ENCODE data around the gene DNAJC13. TPM values are rescaled to one million over a fixed set of nuclear protein-coding genes. Genes with fewer than 3 reads are reported as not detected.

DNAJC13 gene
- total and polyA plus RNA-seq, 2 donors (not counting 3 experiments of a cell fraction or from before 2014, with no cell fraction given) = 14.3 to 71.7 TPM

DNA sequence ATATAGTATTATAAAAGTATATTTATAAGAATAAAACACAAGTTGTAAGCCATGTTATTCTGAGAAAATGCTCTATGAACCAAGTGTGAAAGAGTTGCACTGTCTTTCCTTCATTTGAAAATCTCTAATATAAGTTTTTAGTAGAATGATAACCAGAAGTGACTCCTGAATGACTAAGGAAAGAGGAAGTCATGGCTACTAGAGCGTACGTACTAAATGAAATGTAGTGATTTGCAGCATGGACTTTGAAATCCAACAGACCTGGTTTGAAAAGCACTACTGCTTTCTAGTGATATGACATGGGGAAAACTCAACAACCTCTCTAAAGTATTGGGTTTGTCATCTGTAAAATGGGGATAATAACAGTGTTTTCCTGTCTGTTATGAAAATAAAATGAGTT lies 10.3 kb upstream of the DNAJC13 start:
- Histone ChIP-seq H3K9me1 (replicated peaks; ENCODE audit: control insufficient read depth, extremely low read depth, insufficient read depth, low read length) (no peaks in the 10 kb centered on the region), H3K9ac (replicated peaks; ENCODE audit: extremely low read depth, insufficient read depth, low read length) (no peak overlapping the region), H3K9me3 (replicated peaks; ENCODE audit: control insufficient read depth, insufficient read depth, low read length) (no peaks in the 10 kb centered on the region), H3K27ac (ENCODE audit: insufficient read depth, low read depth, low read length) (no peak overlapping the region), H4K20me1 (replicated peaks; ENCODE audit: control insufficient read depth, extremely low read depth, insufficient read depth, low read length) (no peaks in the 10 kb centered on the region), H3K4me1 (ENCODE audit: control insufficient read depth, extremely low read depth, insufficient read depth, low read length) (peaks cover 22% of the 10 kb centered on the region), H3K36me3 (ENCODE audit: control insufficient read depth in 2 of 2, extremely low read depth in 1 of 2, insufficient read depth in 2 of 2, low read length in 2 of 2) (no peaks in the 10 kb centered on the region), H3K4me3 (replicated peaks in 1 of 3; ENCODE audit: insufficient read depth in 1 of 3, low read depth in 1 of 3, low read length in 3 of 3) (no peak overlapping the region), H3K79me2 (ENCODE audit: control insufficient read depth, insufficient read depth, low read length) (no peaks in the 10 kb centered on the region), H3K27me3 (ENCODE audit: control insufficient read depth in 2 of 2, insufficient read depth in 2 of 2, low read length in 2 of 2) (no peaks in the 10 kb centered on the region), H3K4me2 (ENCODE audit: insufficient read depth, low read length) (no peak overlapping the region), H2AFZ (ENCODE audit: low read depth, low read length) (no peak overlapping the region)
- ChIA-PET POLR2A (no interaction called here), CTCF (no interaction called here)
- intact Hi-C loops (cut with micrococcal nuclease) = no loop called here
- no TSS peak for BruUV-seq (replicated peaks)
- dilution Hi-C loops (cut with MboI; ENCODE audit: extremely low pct_ligation_motif_present, low sequenced_read_pairs) = no loop called here
- DNase-seq (ENCODE audit: low read depth, low spot score) (no peak), FAIRE-seq (no peak)
- no peak for TF ChIP-seq POLR2AphosphoS5 (IDR thresholded peaks at IDR 0.05; ENCODE audit: insufficient read depth, low read depth, low read length)
- no peak for TF ChIP-seq CTCF (IDR thresholded peaks at IDR 0.05; ENCODE audit: extremely low read depth in 1 of 2, insufficient read depth in 1 of 2, low read depth in 1 of 2, low read length in 2 of 2)
- TF ChIP-seq MYC (IDR thresholded peaks at IDR 0.05; ENCODE audit: low read depth, low read length) = no peak
- no peak for TF ChIP-seq FOS (IDR thresholded peaks at IDR 0.05; ENCODE audit: borderline replicate concordance, insufficient read depth, low read length)
- no peak for TF ChIP-seq MAX (IDR thresholded peaks at IDR 0.05; ENCODE audit: insufficient read depth, insufficient read length)
- TF ChIP-seq EZH2 (IDR thresholded peaks at IDR 0.05; ENCODE audit: borderline replicate concordance, low read depth, low read length, severe bottlenecking) = no peak
- TF ChIP-seq JUN (IDR thresholded peaks at IDR 0.05; ENCODE audit: borderline replicate concordance, insufficient read depth, insufficient read length, low read depth) = no peak
- no peak for TF ChIP-seq GATA2 (IDR thresholded peaks at IDR 0.05; ENCODE audit: insufficient read depth, insufficient read length, low read depth, low read length)
- TF ChIP-seq POLR2A (IDR thresholded peaks at IDR 0.05; ENCODE audit: low read depth, low read length) = no peak
